HEK293 (cell line): ENCODE data around the gene USP2.

Experiments used
- EGR2 ChIP-seq: fragments of 450-650 bp; formaldehyde crosslinking; IDR thresholded peaks from 2 replicates; pipeline ENCODE4 v1.5.1; 2016; ENCODE audit warnings: low read depth, missing biosample characterization, missing genetic modification characterization
- REPIN1 ChIP-seq: fragments of 450-650 bp; formaldehyde crosslinking; IDR thresholded peaks from 2 replicates; pipeline ENCODE4 v1.5.1; 2017; ENCODE audit warnings: missing biosample characterization, missing genetic modification characterization, low read depth
- TF ChIP-seq, protein P1 (sequence below): fragments of 450-650 bp; formaldehyde crosslinking; IDR thresholded peaks from 2 replicates; pipeline ENCODE4 v1.5.1; 2016; ENCODE audit warnings: missing biosample characterization, missing genetic modification characterization

GRCh38 chr11:119335091-119335654, 46.3 kb downstream of the USP2 start:
- TF ChIP-seq REPIN1 (tag by site-specific recombination) (no peak), EGR2 (tag by site-specific recombination) (no peak)
- TF ChIP-seq, protein P1, sequence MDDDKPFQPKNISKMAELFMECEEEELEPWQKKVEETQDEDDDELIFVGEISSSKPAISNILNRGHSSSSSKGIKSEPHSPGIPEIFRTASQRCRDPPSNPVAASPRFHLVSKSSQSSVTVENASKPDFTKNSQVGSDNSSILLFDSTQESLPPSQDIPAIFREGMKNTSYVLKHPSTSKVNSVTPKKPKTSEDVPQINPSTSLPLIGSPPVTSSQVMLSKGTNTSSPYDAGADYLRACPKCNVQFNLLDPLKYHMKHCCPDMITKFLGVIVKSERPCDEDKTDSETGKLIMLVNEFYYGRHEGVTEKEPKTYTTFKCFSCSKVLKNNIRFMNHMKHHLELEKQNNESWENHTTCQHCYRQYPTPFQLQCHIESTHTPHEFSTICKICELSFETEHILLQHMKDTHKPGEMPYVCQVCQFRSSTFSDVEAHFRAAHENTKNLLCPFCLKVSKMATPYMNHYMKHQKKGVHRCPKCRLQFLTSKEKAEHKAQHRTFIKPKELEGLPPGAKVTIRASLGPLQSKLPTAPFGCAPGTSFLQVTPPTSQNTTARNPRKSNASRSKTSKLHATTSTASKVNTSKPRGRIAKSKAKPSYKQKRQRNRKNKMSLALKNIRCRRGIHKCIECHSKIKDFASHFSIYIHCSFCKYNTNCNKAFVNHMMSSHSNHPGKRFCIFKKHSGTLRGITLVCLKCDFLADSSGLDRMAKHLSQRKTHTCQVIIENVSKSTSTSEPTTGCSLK = no peak
